Spleen (tissue), 11 donors: ENCODE results near the gene MIDN. TPM values are rescaled to one million over a fixed set of nuclear protein-coding genes. Genes with fewer than 3 reads are reported as not detected.

Experiments used
- DNase-seq: peaks from one replicate; pipeline ENCODE4 v3.0.0-alpha.2; 2020
- H3K27ac ChIP-seq, 8 donors: fragments of 200-600 bp; sonication (generic) in 7 of 8; 1 replicate in 4 of 8; 2 replicates in 4 of 8; pipeline versions ENCODE4 v1.5.0 to v1.8.0; 2016 to 2021; ENCODE audit warnings: inconsistent platforms in 4 of 8, mild to moderate bottlenecking in 4 of 8, moderate library complexity in 1 of 8
- H3K27me3 ChIP-seq, 7 donors: fragments of 200-600 bp; sonication (generic) in 6 of 7; replicated peaks in 1 of 7; 1 replicate in 4 of 7; 2 replicates in 3 of 7; pipeline versions ENCODE4 v1.5.0 to v1.8.0; 2016 to 2021; ENCODE audit warnings: inconsistent platforms in 3 of 7, mild to moderate bottlenecking in 1 of 7
- H3K36me3 ChIP-seq, 6 donors: fragments of 200-600 bp; sonication (generic) in 5 of 6; 1 replicate in 4 of 6; 2 replicates in 2 of 6; pipeline versions ENCODE4 v1.5.0 to v1.8.0; 2016 to 2021; ENCODE audit warnings: inconsistent platforms in 2 of 6
- H3K4me1 ChIP-seq, 6 donors: fragments of 200-600 bp; sonication (generic) in 5 of 6; 1 replicate in 3 of 6; 2 replicates in 3 of 6; pipeline versions ENCODE4 v1.5.0 to v1.8.0; 2016 to 2021; ENCODE audit warnings: inconsistent platforms in 3 of 6
- H3K4me3 ChIP-seq, 8 donors: fragments of 200-600 bp; sonication (generic) in 7 of 8; 1 replicate in 4 of 8; 2 replicates in 4 of 8; pipeline versions ENCODE4 v1.5.0 to v1.8.0; 2016 to 2021; ENCODE audit warnings: inconsistent platforms in 4 of 8, mild to moderate bottlenecking in 4 of 8, moderate library complexity in 2 of 8
- H3K9me3 ChIP-seq, 8 donors: fragments of 200-600 bp; sonication (generic) in 7 of 8; 1 replicate in 4 of 8; 2 replicates in 4 of 8; pipeline versions ENCODE4 v1.5.0 to v1.8.0; 2016 to 2021; ENCODE audit warnings: inconsistent platforms in 4 of 8
- POLR2A ChIP-seq, 3 donors: fragments of 450-650 bp; IDR thresholded peaks; one replicate each; pipeline ENCODE4 v1.5.1; 2017; ENCODE audit warnings: antibody characterized with exemption in 3 of 3, mild to moderate bottlenecking in 1 of 3
- POLR2AphosphoS5 ChIP-seq, 3 donors: sonication (generic); formaldehyde crosslinking; IDR thresholded peaks; one replicate each; pipeline ENCODE4 v1.5.1; 2017; ENCODE audit warnings: antibody characterized with exemption in 3 of 3
- WGBS, 5 donors: extraction: QIAGEN DNeasy Blood & Tissue Kit in 3 of 5; methylation state at CpG; one replicate each; pipeline versions ENCODE4 v1.1.5 to v1.1.7; 2013 to 2018; 5-methylcytosine and 5-hydroxymethylcytosine counted together
- intact Hi-C: fragments of 100-400 bp; cut with DNase I; formaldehyde crosslinking; loops from one replicate; pipeline ENCODE4 v1.15.0; 2023; ENCODE audit warnings: low total_unique reads
- polyA plus RNA-seq, 3 donors: library from polyadenylated mRNA; stranded (reverse); fragments of 200-250 nt; gene quantifications; one replicate each; pipeline ENCODE4 v1.2.1, GENCODE V29; 2013
- total RNA-seq, 7 donors: library from RNA; depleted of rRNA in 3 of 7; stranded (reverse); fragments of >200 nt in 3 of 7; fragmentation: NEBNext Ultra II Directional in 4 of 7; extraction: Animal tissue kit (Norgen Biotek cat#: 25700) in 4 of 7; gene quantifications; one replicate each; pipeline versions ENCODE4 v1.1.0 to v1.2.1, GENCODE V29; 2016 to 2021
- TF ChIP-seq, protein P1 (sequence below), 11 experiments: fragments of 200-600 bp in 7 of 11; fragments of 450-650 bp in 4 of 11; sonication (generic) in 4 of 11; IDR thresholded peaks in 8 of 11; conservative IDR thresholded peaks in 3 of 11; 1 replicate in 7 of 11; 2 replicates in 4 of 11; pipeline versions ENCODE4 v1.4.0 to v1.8.0; 2016 to 2021; ENCODE audit warnings: antibody characterized with exemption in 11 of 11, inconsistent platforms in 4 of 11, mild to moderate bottlenecking in 1 of 11
- donor health status: healthy with polysubstance abuse.
- donor health status: DM: no; HTN: no; CAD: no; lungs with moderate emphysema.
- donor health status: DM: no; HTN: no; CAD: no.
- donor health status: Bipolar disorder and iron deficiency.
- donor health status: healthy.
- donor health status: DM: no; HTN: no; CAD: no.
- donor health status: DM: yes; HTN: yes; CAD: no.

Gene MIDN
- total and polyA plus RNA-seq, 10 donors = 16.5 to 223 (median 86.7) TPM

DNA sequence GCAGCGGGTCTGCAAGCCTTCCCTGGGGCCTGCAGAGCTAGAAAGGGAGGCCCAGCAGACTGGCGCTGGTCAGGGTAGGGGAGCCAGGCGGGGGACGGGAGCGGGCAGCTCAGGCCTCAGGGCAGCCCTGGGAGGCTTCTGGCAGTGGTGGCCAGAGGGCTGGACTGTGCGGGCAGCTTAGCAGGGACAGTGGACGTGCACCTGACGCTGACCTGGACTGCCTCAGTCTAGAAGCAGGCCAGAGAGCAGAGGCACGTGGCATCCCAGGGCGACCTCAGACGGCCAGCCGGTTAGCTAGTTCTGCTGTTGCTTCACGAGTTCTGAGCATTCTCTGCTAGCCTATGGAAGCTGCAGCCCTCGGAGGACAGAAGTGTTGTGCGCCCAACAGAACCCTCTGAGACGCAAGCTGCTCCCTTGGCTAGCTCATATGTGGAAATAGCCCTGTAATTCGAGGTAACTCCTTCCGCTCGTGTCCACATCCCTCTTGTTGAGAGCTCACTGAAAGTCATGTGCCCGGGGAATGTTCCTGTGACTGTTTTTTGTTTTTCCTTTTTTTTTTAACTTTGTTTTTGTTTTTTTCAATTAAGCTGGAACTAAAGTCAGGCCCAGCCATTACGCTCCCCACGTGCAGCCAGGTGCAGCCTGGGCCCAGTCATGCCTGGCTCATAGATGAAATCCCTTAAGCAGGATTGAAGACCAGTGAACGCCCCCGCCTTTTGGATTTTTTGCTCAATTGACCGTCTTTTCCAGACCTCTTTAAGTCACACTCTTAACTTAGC is 25.1 kb downstream of the MIDN start:
- no peaks in the 10 kb centered on the region for H3K9me3 ChIP-seq
- DNase-seq = peak; percentile 79
- intact Hi-C loops = loop anchor here (10.0 kb wide), 1 partner anchor 131 kb away; the partner anchor contains the start of genes DAZAP1 and GAMT
- TF ChIP-seq POLR2A (IDR thresholded peaks at IDR 0.05) = no peak
- peak; percentile 27 to 75 (median 60) for TF ChIP-seq POLR2AphosphoS5 (IDR thresholded peaks at IDR 0.05)
- H3K36me3 ChIP-seq = peaks cover 10 to 68% (median 54%) of the 10 kb centered on the region in 6 donors
- 65 to 86% (median 75%) methylated on average over 15 to 25 of the region's 25 CpGs for WGBS, 5 donors
- no peaks in the 10 kb centered on the region for H3K27me3 ChIP-seq
- H3K4me1 ChIP-seq = peaks cover 65 to 91% (median 78%) of the 10 kb centered on the region in 6 donors
- peak overlapping the region in 1 of 8 donors; percentile 83 for H3K4me3 ChIP-seq
- peak overlapping the region; percentile 8 to 100 (median 100) for H3K27ac ChIP-seq

GRCh38 chr19:1274081-1274851 is 25.9 kb downstream of the MIDN start:
- peak overlapping the region; percentile 92 to 100 (median 100) for H3K27ac ChIP-seq
- H3K4me1 ChIP-seq = peaks cover 61 to 92% (median 74%) of the 10 kb centered on the region in 6 donors
- intact Hi-C loops = loop anchor here (10.0 kb wide), 1 partner anchor 131 kb away; the partner anchor contains the start of genes DAZAP1 and GAMT
- TF ChIP-seq POLR2A (IDR thresholded peaks at IDR 0.05) (no peak), POLR2AphosphoS5 (IDR thresholded peaks at IDR 0.05) (peak in 1 of 3 donors; percentile 0)
- TF ChIP-seq, protein P1, sequence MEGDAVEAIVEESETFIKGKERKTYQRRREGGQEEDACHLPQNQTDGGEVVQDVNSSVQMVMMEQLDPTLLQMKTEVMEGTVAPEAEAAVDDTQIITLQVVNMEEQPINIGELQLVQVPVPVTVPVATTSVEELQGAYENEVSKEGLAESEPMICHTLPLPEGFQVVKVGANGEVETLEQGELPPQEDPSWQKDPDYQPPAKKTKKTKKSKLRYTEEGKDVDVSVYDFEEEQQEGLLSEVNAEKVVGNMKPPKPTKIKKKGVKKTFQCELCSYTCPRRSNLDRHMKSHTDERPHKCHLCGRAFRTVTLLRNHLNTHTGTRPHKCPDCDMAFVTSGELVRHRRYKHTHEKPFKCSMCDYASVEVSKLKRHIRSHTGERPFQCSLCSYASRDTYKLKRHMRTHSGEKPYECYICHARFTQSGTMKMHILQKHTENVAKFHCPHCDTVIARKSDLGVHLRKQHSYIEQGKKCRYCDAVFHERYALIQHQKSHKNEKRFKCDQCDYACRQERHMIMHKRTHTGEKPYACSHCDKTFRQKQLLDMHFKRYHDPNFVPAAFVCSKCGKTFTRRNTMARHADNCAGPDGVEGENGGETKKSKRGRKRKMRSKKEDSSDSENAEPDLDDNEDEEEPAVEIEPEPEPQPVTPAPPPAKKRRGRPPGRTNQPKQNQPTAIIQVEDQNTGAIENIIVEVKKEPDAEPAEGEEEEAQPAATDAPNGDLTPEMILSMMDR (IDR thresholded peaks at IDR 0.05 in 8 of 11, conservative IDR thresholded peaks at IDR 0.05 in 3 of 11) = no peak
- no peaks in the 10 kb centered on the region for H3K27me3 ChIP-seq
- peaks cover 10 to 76% (median 62%) of the 10 kb centered on the region in 6 donors for H3K36me3 ChIP-seq
- no peaks in the 10 kb centered on the region for H3K9me3 ChIP-seq
- H3K4me3 ChIP-seq = peak overlapping the region in 7 of 8 donors; percentile 56 to 83 (median 66)
- peak; percentile 90 for DNase-seq
- WGBS, 5 donors = 84 to 89% (median 87%) methylated on average over 45 to 46 of the region's 46 CpGs

GRCh38 chr19:1274852-1275259 is 26.5 kb downstream of the MIDN start:
- 43 to 70% (median 47%) methylated on average over 19 to 44 of the region's 44 CpGs for WGBS, 5 donors
- H3K27ac ChIP-seq = peak overlapping the region; percentile 92 to 100 (median 100)
- intact Hi-C loops = loop anchor here (10.0 kb wide), 1 partner anchor 130 kb away; the partner anchor contains the start of genes DAZAP1 and GAMT
- peak overlapping the region; percentile 42 to 83 (median 66) for H3K4me3 ChIP-seq
- peaks cover 10 to 82% (median 65%) of the 10 kb centered on the region in 6 donors for H3K36me3 ChIP-seq
- no peaks in the 10 kb centered on the region for H3K27me3 ChIP-seq
- peaks cover 64 to 93% (median 77%) of the 10 kb centered on the region in 6 donors for H3K4me1 ChIP-seq
- H3K9me3 ChIP-seq = no peaks in the 10 kb centered on the region
- TF ChIP-seq POLR2AphosphoS5 (IDR thresholded peaks at IDR 0.05) (peak in 1 of 3 donors; percentile 6), POLR2A (IDR thresholded peaks at IDR 0.05) (no peak)
- TF ChIP-seq, protein P1 (IDR thresholded peaks at IDR 0.05 in 8 of 11, conservative IDR thresholded peaks at IDR 0.05 in 3 of 11) = no peak
- DNase-seq = no peak

DNA sequence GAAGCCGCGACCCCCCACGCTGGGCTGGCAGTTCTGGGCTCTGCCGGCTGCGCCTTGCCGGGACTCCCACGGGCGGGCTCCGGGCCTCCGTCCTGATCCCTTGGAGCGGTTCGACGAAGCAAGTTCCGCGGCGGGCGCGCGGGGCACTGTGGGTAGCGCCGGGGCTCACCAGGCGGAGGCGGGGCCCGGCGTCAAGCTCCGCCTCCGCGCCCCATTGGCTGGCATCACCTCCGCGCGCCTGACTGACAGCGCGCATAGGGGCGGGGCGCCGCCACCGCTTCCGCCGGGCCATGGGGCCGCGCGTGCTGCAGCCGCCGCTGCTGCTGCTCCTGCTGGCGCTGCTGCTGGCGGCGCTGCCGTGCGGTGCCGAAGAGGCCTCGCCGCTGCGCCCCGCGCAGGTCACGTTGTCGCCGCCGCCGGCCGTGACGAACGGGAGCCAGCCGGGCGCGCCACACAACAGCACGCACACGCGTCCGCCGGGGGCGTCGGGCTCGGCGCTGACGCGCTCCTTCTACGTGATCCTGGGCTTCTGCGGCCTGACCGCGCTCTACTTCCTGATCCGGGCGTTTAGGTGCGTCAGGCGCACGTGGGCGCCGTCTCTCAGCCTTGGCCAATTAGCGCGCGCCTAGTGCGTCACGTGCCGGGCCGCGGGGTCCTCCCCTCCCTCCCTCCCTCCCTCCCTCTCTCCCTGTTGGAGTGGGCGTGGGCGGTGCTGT is 27.0 kb downstream of the MIDN start, which contains the start of gene FAM174C:
Gene FAM174C, plus strand, starts transcription at position 271 of the 716 bp plus-strand sequence. Its CDS starts 20 bp downstream, at position 291.
- peak within 1 kb of the TSS; percentile 42 to 83 (median 66) for H3K4me3 ChIP-seq
- peaks cover 10 to 84% (median 68%) of the 10 kb centered on the region in 6 donors for H3K36me3 ChIP-seq
- H3K9me3 ChIP-seq = no peaks in the 10 kb centered on the region
- H3K4me1 ChIP-seq = peaks cover 63 to 93% (median 75%) of the 10 kb centered on the region in 6 donors
- TF ChIP-seq POLR2AphosphoS5 (IDR thresholded peaks at IDR 0.05) = peak; percentile 90 to 91 (median 91)
- TF ChIP-seq POLR2A (IDR thresholded peaks at IDR 0.05) = peak in 2 of 3 donors; percentile 75 to 79
- TF ChIP-seq, protein P1 (IDR thresholded peaks at IDR 0.05 in 8 of 11, conservative IDR thresholded peaks at IDR 0.05 in 3 of 11) = peak in 2 of 11 experiments; percentile 10 to 27
- H3K27me3 ChIP-seq = no peaks in the 10 kb centered on the region
- H3K27ac ChIP-seq = peak within 1 kb of the TSS; percentile 92 to 100 (median 100)
- intact Hi-C loops = loop anchor here (10.0 kb wide), 1 partner anchor 129 kb away; the partner anchor contains the start of genes DAZAP1 and GAMT
- WGBS, 5 donors = 0 to 3% (median 0%) methylated on average over 14 to 98 of the region's 98 CpGs
- peak; percentile 98 for DNase-seq
